GM19395 (cell line): ENCODE data around the gene BMPR1B.
A peak's percentile ranks its signal among the peaks of the same experiment; 100 is the strongest.

Experiments used
- ATAC-seq: cut with Tn5 transposase; IDR thresholded peaks from one replicate; pipeline ENCODE4 v1.9.1; 2021; ENCODE audit warnings: mild to moderate bottlenecking, moderate library complexity; ENCODE audit not compliant: unreplicated experiment

The BMPR1B gene

GRCh38 chr4:94757192-94758140 lies at the start of gene BMPR1B:
BMPR1B (plus strand) TSS chr4:94757955; CDS start chr4:95104425, 346,470 bp downstream.
- ATAC-seq, result no peak

- no peak for ATAC-seq
Observed at GRCh38 chr4:94711635-94712034, 46.1 kb upstream of the BMPR1B start.

GRCh38 chr4:94714365-94715160 lies 43.2 kb upstream of the BMPR1B start:
- no peak for ATAC-seq

- ATAC-seq, result no peak
Observed at GRCh38 chr4:94715726-94716125, 42.0 kb upstream of the BMPR1B start.

GRCh38 chr4:94721310-94721709 lies 36.4 kb upstream of the BMPR1B start:
- ATAC-seq, result no peak

- no peak for ATAC-seq
Observed at GRCh38 chr4:94722270-94722669, 35.5 kb upstream of the BMPR1B start.

GRCh38 chr4:94722748-94723147 lies 35.0 kb upstream of the BMPR1B start:
- ATAC-seq, result peak; percentile 60

- ATAC-seq, result no peak
Observed at GRCh38 chr4:94724016-94724790, 33.6 kb upstream of the BMPR1B start.

GRCh38 chr4:94726524-94727123 lies 31.1 kb upstream of the BMPR1B start:
- ATAC-seq, result no peak

GRCh38 chr4:94728056-94728766 lies 29.5 kb upstream of the BMPR1B start:
- no peak for ATAC-seq

- ATAC-seq, result no peak
Observed at GRCh38 chr4:94732358-94732698, 25.4 kb upstream of the BMPR1B start.

- no peak for ATAC-seq
Observed at GRCh38 chr4:94739741-94740140, 18.0 kb upstream of the BMPR1B start.

GRCh38 chr4:94741304-94741703 lies 16.5 kb upstream of the BMPR1B start:
- no peak for ATAC-seq

GRCh38 chr4:94743838-94744237 lies 13.9 kb upstream of the BMPR1B start:
- ATAC-seq, result no peak

GRCh38 chr4:94744850-94745249 lies 12.9 kb upstream of the BMPR1B start:
- no peak for ATAC-seq

- ATAC-seq, result no peak
Observed at GRCh38 chr4:94746746-94747145, 11.0 kb upstream of the BMPR1B start.

GRCh38 chr4:94758141-94758699 lies 465 bp downstream of the BMPR1B start:
- no peak for ATAC-seq

GRCh38 chr4:94758700-94759399 lies 1.1 kb downstream of the BMPR1B start:
- ATAC-seq, result no peak

GRCh38 chr4:94759767-94760211 lies 2.0 kb downstream of the BMPR1B start:
- no peak for ATAC-seq
